HG03457 (cell line): ENCODE results near the gene SELENOM.
"Not testable (repeated sequence)": the region's sequence is repeated elsewhere in the genome, so short reads cannot be mapped to it uniquely, and the experiment has no call there.

Source experiments
- ATAC-seq: cut with Tn5 transposase; IDR thresholded peaks from one replicate; pipeline ENCODE4 v1.9.1; 2021; ENCODE audit warnings: moderate number of reproducible peaks; ENCODE audit not compliant: unreplicated experiment

Gene SELENOM

GRCh38 chr22:31080848-31081649 is 26.3 kb downstream of the SELENOM start, which contains the start of gene SMTN:
Gene SMTN (plus strand): TSS chr22:31081318. CDS start chr22:31083259, 1,941 bp downstream.
- peak; percentile 41 for ATAC-seq

- no peak for ATAC-seq
Measured at GRCh38 chr22:31080164-31080847, 27.1 kb downstream of the SELENOM start.

GRCh38 chr22:31079095-31079642 is 28.2 kb downstream of the SELENOM start:
- ATAC-seq: no peak

GRCh38 chr22:31078389-31078788 is 29.0 kb downstream of the SELENOM start:
- ATAC-seq: not testable (repeated sequence)

- ATAC-seq: no peak
Measured at GRCh38 chr22:31077681-31078080, 29.7 kb downstream of the SELENOM start.

GRCh38 chr22:31075961-31076360 is 31.4 kb downstream of the SELENOM start:
- ATAC-seq: no peak

- ATAC-seq: not testable (repeated sequence)
Measured at GRCh38 chr22:31073545-31074145, 33.7 kb downstream of the SELENOM start.

- ATAC-seq: not testable (repeated sequence)
Measured at GRCh38 chr22:31073125-31073524, 34.2 kb downstream of the SELENOM start.

- not testable (repeated sequence) for ATAC-seq
Measured at GRCh38 chr22:31069691-31070314, 37.6 kb downstream of the SELENOM start.

GRCh38 chr22:31068970-31069369 is 38.4 kb downstream of the SELENOM start:
- no peak for ATAC-seq

GRCh38 chr22:31064369-31064768 is 43.0 kb downstream of the SELENOM start:
- no peak for ATAC-seq

- ATAC-seq: no peak
Measured at GRCh38 chr22:31062566-31063230, 44.7 kb downstream of the SELENOM start.

GRCh38 chr22:31059663-31060062 is 47.7 kb downstream of the SELENOM start:
- not testable (repeated sequence) for ATAC-seq

GRCh38 chr22:31056986-31057599 is 50.3 kb downstream of the SELENOM start:
- ATAC-seq: no peak

- no peak for ATAC-seq
Measured at GRCh38 chr22:31055635-31056159, 51.7 kb downstream of the SELENOM start.

- ATAC-seq: no peak
Measured at GRCh38 chr22:31055117-31055634, 52.2 kb downstream of the SELENOM start.
